Fibroblast of skin of left biceps (primary cell): ENCODE measurements around the gene SCN8A.
"Not testable (repeated sequence)": the region's sequence is repeated elsewhere in the genome, so short reads cannot be mapped to it uniquely, and the experiment has no call there.

Source experiments
- DNase-seq, 2 experiments: peaks; one replicate each; pipeline ENCODE4 v3.0.0-alpha.2; 2013; ENCODE audit warnings: low read depth in 2 of 2

SCN8A gene

GRCh38 chr12:51591016-51591901, at the start of gene SCN8A:
Gene SCN8A (plus strand): TSS chr12:51591233. CDS start chr12:51662818, 71,585 bp downstream.
- DNase-seq: peak; percentile 28 to 34

GRCh38 chr12:51546097-51546496, 44.9 kb upstream of the SCN8A start:
- no peak for DNase-seq

DNA sequence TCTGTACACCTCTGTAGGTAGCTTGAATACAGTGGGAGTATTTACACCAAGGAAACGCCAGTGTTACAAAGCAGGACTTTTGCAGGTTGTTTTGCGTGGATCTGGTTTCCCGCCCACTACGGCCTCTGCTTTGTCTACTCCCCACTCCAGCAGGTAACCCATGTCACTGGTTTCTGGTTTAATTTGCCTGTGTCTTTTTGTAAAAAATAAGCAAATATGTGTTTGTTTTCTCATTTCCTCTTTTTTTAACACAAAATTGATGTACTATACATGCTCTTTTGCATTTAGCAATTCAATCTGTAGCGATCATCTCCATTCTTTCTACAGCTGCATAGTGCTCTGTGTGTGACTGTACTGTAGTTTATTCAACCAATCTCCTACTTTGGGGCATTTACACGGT, 43.4 kb upstream of the SCN8A start:
- DNase-seq: no peak

DNA sequence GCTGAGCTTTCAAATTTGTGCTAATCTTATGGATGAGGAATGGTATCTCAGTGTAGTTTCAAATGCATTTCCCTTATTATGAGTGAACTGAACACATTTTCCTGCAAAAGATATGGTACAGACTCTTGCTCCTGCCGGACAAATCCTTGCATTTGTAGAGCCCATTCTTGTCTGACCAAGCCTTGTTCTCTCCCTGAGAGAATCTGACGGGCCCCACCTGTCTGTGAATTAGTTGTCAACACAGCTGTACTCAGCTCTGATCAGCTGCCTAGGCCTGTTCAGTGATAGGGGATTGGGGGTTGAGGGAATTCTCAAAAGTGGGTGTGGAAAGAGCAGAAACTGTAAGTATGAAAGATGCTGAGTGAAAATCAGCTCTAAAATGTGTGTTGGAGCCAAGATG, 42.8 kb upstream of the SCN8A start:
- no peak for DNase-seq

GRCh38 chr12:51549637-51550036, 41.4 kb upstream of the SCN8A start:
- no peak for DNase-seq

- not testable (repeated sequence) for DNase-seq
Measured at GRCh38 chr12:51568271-51569032, 22.6 kb upstream of the SCN8A start.

- DNase-seq: no peak
Measured at GRCh38 chr12:51579321-51579850, 11.6 kb upstream of the SCN8A start.

DNA sequence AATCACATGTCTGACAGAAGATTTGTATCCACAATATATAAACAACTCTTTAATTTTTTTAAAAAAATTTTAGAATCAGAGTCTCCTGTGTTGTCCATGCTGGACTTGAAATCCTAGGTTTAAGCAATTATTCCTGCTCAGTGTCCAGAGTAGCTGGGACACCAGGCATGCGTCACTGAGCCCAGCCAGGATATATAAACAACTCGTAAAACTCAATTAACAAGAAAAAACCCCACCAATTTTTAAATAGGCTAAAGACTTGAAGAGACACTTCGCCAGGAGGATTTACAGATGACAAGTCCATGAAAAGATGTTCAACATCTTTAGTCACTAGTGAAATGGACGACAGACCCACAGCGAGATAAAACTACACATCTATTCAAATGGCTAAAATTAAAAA, 2.0 kb upstream of the SCN8A start:
- no peak for DNase-seq

DNA sequence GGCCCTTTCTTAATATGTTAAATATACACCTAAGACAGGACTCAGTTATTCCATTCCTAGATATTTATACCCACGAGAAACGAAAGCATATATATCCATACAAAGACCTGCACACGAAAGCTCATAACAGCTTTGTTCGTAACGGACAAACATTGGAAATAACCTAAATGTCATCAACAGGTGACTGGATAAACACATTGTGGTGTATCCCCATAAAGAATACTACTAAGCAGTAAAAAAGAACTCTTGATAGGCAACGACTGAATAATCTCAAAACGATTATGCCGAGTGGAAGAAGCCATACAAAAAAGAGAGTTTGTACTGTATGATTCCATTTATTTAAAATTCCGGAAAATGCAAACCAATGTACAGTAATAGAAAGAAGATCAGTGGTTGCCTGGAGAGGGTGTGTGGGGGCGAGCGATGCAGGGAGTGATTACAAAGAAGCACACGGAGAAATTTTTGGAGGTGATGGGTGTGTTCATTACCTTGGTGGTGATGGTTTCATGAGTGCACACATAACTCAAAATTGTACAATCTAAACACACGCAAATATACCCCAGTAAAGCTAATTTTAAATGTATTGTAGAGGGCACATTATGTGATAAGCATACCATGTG, 1.4 kb upstream of the SCN8A start:
- no peak for DNase-seq

DNA sequence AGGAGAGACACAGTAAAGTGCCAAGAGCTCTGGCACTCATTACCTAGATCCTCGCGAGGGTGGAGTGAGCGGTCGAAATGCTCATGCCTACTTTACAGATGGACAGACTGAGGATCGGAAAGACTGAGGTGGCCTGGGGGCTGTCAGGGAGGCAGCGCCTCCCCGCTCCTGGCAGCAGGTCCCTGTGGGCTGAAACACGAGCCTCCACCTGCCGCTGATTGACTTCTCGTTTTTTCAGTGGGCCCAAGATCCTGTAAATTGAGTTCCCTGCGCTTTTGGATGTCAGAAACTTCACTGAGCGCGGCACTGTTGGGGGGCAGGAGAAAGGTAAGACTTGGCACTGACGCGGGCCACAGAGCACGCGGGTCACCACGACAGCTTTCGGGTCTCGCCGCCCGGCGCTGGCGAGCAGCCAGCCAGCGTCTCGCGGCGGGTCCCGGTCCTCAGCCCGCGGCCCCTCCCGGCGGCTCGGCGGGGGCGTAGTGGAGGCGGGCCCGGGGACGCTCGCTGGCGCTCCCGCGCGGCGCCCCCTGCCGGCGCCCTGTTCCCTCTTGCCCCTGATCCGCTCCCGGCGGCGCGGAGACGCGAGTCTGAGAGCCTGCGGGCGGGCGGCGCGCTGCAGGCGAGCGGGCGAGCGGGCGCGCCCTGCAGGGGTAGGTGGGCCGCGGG, 552 bp upstream of the SCN8A start:
- peak; percentile 67 to 70 for DNase-seq

GRCh38 chr12:51592034-51592705, 1.1 kb downstream of the SCN8A start:
- DNase-seq: peak; percentile 83 to 84

- no peak for DNase-seq
Measured at GRCh38 chr12:51593021-51593420, 2.0 kb downstream of the SCN8A start.

DNA sequence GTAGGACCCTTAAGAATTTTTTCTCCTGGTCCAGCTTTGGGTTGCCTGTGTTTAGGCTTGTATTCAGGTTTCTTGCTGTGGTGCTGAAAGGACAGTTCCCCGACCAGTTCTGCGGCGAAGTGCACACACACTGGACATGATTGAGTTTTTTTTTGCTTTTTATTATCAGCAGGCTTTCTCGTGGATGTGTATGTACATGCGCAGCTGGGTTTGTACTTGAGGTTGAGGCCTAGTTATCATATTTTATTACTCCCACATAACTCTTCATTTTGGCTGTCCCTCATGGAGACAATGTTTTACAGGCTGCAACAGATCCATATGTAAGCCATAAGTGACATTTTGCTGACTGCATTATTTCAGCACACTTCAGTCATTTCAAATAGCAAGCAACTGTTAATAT, 2.5 kb downstream of the SCN8A start:
- DNase-seq: peak in 1 of 2 experiments; percentile 20

DNA sequence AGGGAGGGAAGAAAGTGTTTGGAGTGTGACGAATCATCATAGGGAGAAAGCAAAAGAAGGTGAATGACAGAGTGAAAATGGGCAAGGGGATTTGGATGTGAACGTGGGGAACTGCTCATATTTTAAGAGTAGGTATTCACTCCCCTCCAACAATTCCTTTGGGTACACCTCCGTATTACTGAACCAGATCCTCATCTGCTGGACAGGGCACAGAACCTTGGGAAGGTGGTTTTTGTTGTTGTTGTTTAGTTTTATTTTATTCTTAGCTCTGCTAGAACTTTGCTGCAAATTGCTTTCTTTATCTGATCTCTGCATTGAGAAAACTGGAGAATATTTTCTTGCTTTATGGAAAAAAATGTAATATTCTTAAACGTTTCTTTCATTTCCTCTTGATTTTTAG, 7.1 kb downstream of the SCN8A start:
- DNase-seq: no peak

- DNase-seq: no peak
Measured at GRCh38 chr12:51600721-51601120, 9.7 kb downstream of the SCN8A start.

GRCh38 chr12:51601241-51601640, 10.2 kb downstream of the SCN8A start:
- no peak for DNase-seq

GRCh38 chr12:51605896-51606295, 14.9 kb downstream of the SCN8A start:
- DNase-seq: not testable (repeated sequence)

- not testable (repeated sequence) for DNase-seq
Measured at GRCh38 chr12:51607197-51607596, 16.2 kb downstream of the SCN8A start.

DNA sequence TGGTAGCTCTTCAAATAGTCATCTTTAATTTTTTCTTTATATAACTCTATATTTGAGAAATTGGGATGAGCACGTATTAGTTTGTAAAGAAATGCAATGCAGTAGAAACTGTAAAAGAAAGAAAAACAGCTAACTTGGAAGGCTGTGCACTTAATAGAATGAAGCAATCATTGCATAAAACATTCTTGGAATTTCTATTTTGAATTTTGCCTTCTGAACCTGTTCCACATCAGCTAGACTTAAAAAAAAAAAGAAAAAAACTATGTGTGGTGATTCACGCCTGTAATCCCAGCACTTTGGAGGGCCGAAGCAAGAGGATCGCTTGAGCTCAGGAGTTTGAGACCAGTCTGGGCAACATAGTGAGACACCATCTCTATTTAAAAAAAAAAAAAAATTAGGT, 29.4 kb downstream of the SCN8A start:
- peak in 1 of 2 experiments; percentile 56 for DNase-seq

- DNase-seq: no peak
Measured at GRCh38 chr12:51621156-51621922, 30.3 kb downstream of the SCN8A start.
